Measurements from ENCODE around the gene HDDC2. TPM values are rescaled to one million over a fixed set of nuclear protein-coding genes. Genes with fewer than 3 reads are reported as not detected.

HDDC2 gene
- total and polyA plus RNA-seq, 9 of the 15 experiments (the other 6 are each of a cell fraction or from before 2014, with no cell fraction given) = 194 to 632 (median 294) TPM

DNA sequence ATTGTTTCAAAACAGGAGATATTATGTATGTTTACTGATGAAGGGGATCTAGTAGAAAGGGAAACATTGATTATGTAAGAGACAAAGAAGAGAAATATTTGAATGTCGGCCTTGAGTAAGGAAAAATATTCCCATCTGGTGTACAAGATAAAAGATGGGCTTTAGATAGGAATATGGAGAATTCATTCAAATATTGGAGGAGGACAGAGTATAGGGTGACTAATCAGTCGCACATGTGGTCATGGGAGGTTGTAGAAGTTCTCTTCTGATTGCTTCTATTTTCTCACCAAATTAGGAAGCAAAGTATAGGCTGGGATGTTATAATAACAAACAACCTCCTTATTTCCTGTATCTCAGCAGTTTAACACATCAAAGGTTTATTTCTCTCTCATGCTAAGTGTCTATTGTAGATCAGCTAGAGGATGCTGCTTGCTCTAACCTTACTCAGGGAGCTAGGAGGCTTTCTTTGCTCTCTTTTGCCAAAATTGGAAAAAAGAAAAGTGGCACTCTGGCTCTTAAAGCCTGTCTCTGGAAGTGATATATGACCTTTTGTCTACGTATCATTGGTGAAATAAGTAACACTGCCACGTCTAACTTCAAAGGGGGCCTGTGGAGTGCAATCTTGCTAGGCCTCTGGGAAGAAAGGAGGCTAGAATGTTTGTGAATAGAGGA lies 1.2 kb upstream of the HDDC2 start (continued):
- no peak for TF ChIP-seq ZFP36 (IDR thresholded peaks at IDR 0.05; ENCODE audit: low read depth, low read length, partially characterized antibody)
- TF ChIP-seq NCOR1 (IDR thresholded peaks at IDR 0.05) = peak; percentile 50
- TF ChIP-seq, protein P1, sequence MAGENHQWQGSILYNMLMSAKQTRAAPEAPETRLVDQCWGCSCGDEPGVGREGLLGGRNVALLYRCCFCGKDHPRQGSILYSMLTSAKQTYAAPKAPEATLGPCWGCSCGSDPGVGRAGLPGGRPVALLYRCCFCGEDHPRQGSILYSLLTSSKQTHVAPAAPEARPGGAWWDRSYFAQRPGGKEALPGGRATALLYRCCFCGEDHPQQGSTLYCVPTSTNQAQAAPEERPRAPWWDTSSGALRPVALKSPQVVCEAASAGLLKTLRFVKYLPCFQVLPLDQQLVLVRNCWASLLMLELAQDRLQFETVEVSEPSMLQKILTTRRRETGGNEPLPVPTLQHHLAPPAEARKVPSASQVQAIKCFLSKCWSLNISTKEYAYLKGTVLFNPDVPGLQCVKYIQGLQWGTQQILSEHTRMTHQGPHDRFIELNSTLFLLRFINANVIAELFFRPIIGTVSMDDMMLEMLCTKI (IDR thresholded peaks at IDR 0.05; ENCODE audit: partially characterized antibody) = no peak
- TF ChIP-seq FOSL1 (tag; conservative IDR thresholded peaks at IDR 0.05) = peak; percentile 94
- no peak for TF ChIP-seq ILF3 (IDR thresholded peaks at IDR 0.05; ENCODE audit: borderline replicate concordance)
- TF ChIP-seq PML (IDR thresholded peaks at IDR 0.05; ENCODE audit: low read length) = peak; percentile 14; the same call in 1 of the 2 replicates
- no peak for TF ChIP-seq HLTF (IDR thresholded peaks at IDR 0.05)
- 0 out of 2 replicates have a peak, but pooled peaks have one; percentile 46 for TF ChIP-seq ZNF583 (CRISPR knock-in tag; IDR thresholded peaks at IDR 0.05)
- TF ChIP-seq CXXC5 (CRISPR knock-in tag; IDR thresholded peaks at IDR 0.05) = no peak
- TF ChIP-seq, protein P2, sequence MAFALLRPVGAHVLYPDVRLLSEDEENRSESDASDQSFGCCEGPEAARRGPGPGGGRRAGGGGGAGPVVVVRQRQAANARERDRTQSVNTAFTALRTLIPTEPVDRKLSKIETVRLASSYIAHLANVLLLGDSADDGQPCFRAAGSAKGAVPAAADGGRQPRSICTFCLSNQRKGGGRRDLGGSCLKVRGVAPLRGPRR (CRISPR knock-in tag; IDR thresholded peaks at IDR 0.05) = no peak
- TF ChIP-seq, protein P3, sequence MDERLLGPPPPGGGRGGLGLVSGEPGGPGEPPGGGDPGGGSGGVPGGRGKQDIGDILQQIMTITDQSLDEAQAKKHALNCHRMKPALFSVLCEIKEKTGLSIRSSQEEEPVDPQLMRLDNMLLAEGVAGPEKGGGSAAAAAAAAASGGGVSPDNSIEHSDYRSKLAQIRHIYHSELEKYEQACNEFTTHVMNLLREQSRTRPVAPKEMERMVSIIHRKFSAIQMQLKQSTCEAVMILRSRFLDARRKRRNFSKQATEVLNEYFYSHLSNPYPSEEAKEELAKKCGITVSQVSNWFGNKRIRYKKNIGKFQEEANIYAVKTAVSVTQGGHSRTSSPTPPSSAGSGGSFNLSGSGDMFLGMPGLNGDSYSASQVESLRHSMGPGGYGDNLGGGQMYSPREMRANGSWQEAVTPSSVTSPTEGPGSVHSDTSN (CRISPR knock-in tag; IDR thresholded peaks at IDR 0.05; ENCODE audit: low read depth) = no peak
- TF ChIP-seq, protein P3 (tag; conservative IDR thresholded peaks at IDR 0.05; ENCODE audit: low read depth) = peak; percentile 70
- TF ChIP-seq SOX6 (IDR thresholded peaks at IDR 0.05) = peak; percentile 81; the same call in 1 of the 2 replicates
- TF ChIP-seq, protein P4, sequence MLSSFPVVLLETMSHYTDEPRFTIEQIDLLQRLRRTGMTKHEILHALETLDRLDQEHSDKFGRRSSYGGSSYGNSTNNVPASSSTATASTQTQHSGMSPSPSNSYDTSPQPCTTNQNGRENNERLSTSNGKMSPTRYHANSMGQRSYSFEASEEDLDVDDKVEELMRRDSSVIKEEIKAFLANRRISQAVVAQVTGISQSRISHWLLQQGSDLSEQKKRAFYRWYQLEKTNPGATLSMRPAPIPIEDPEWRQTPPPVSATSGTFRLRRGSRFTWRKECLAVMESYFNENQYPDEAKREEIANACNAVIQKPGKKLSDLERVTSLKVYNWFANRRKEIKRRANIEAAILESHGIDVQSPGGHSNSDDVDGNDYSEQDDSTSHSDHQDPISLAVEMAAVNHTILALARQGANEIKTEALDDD (IDR thresholded peaks at IDR 0.05) = peak; percentile 44; the same call in 1 of the 2 replicates
- TF ChIP-seq GTF2E2 (tag; IDR thresholded peaks at IDR 0.05) = no peak
- no peak for TF ChIP-seq MIER1 (IDR thresholded peaks at IDR 0.05; ENCODE audit: low read depth)
- peak; percentile 56 for TF ChIP-seq TCF3 (CRISPR knock-in tag; IDR thresholded peaks at IDR 0.05)
- TF ChIP-seq DMBX1 (CRISPR knock-in tag; IDR thresholded peaks at IDR 0.05; ENCODE audit: borderline replicate concordance) = no peak
- TF ChIP-seq, protein P5, sequence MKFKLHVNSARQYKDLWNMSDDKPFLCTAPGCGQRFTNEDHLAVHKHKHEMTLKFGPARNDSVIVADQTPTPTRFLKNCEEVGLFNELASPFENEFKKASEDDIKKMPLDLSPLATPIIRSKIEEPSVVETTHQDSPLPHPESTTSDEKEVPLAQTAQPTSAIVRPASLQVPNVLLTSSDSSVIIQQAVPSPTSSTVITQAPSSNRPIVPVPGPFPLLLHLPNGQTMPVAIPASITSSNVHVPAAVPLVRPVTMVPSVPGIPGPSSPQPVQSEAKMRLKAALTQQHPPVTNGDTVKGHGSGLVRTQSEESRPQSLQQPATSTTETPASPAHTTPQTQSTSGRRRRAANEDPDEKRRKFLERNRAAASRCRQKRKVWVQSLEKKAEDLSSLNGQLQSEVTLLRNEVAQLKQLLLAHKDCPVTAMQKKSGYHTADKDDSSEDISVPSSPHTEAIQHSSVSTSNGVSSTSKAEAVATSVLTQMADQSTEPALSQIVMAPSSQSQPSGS (CRISPR knock-in tag; IDR thresholded peaks at IDR 0.05) = no peak
- peak; percentile 46 for TF ChIP-seq MTA2 (IDR thresholded peaks at IDR 0.05; ENCODE audit: low read depth)
- TF ChIP-seq ZNF121 (CRISPR knock-in tag; conservative IDR thresholded peaks at IDR 0.05) = no peak
- TF ChIP-seq BDP1 (IDR thresholded peaks at IDR 0.05; ENCODE audit: insufficient read depth, insufficient read length) = no peak
- TF ChIP-seq ZNF212 (CRISPR knock-in tag; IDR thresholded peaks at IDR 0.05) = no peak
- TF ChIP-seq TFAM (CRISPR knock-in tag; conservative IDR thresholded peaks at IDR 0.05) = no peak
- TF ChIP-seq LEF1 (IDR thresholded peaks at IDR 0.05) = peak; percentile 44; the same call in 1 of the 2 replicates
